ENCODE measurements around the gene JARID2.

DNA sequence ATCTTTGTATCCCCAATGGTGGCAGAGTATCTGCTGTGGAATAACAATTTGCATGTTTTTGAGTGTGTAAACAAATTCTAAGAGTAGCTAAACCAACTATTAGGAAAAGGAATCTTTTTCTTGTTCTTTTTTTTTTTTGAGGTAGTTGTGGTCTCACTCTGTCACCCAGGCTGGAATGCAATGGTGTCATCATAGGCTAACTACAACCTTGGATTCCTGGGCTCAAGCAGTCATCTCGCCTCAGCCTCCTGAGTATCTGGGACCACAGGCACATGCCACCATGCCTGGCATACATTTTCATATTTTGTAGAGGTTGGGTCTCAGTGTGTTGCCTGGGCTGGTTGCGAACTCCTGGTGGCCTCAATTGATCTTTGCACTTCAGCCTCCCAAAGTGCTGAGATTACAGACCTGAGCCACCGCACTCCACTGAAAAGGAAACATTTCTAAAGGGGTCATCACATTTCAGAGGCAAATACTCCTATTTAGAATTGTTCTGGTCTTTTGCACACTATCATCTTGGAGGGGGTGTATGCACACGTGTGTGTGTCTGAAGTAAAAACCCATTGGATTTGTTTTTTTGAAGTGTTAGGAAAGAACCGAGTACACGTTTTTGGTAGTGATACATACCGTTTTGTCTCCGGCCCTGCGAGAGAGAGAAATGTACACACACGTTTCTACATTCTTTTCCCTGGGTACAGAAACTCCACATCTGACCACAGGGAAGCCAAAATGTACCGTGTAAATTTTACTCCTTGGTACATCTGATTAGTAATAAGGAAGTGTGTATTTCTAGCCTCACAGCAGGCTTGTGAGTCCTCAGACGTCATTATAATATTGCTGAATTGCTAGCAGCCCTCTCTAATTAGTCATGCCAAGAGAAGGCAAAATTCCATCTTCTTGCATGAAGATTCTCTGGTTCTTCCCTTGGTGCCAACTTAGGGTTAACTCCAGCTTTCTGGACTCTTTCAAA lies 183.6 kb downstream of the JARID2 start:
- TF ChIP-seq EZH2 (IDR thresholded peaks at IDR 0.05; ENCODE audit: borderline replicate concordance, low read length), result no peak
- TF ChIP-seq, protein P1, sequence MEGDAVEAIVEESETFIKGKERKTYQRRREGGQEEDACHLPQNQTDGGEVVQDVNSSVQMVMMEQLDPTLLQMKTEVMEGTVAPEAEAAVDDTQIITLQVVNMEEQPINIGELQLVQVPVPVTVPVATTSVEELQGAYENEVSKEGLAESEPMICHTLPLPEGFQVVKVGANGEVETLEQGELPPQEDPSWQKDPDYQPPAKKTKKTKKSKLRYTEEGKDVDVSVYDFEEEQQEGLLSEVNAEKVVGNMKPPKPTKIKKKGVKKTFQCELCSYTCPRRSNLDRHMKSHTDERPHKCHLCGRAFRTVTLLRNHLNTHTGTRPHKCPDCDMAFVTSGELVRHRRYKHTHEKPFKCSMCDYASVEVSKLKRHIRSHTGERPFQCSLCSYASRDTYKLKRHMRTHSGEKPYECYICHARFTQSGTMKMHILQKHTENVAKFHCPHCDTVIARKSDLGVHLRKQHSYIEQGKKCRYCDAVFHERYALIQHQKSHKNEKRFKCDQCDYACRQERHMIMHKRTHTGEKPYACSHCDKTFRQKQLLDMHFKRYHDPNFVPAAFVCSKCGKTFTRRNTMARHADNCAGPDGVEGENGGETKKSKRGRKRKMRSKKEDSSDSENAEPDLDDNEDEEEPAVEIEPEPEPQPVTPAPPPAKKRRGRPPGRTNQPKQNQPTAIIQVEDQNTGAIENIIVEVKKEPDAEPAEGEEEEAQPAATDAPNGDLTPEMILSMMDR (conservative IDR thresholded peaks at IDR 0.05 in 1 of 2, IDR thresholded peaks at IDR 0.05 in 1 of 2; ENCODE audit: extremely low read depth in 1 of 2, insufficient read depth in 1 of 2, low read depth in 1 of 2, low read length in 2 of 2), result no peak

Data from mammary epithelial cell (primary cell).